Liver (tissue), 9 donors: Measurements from ENCODE around the gene KIF22. TPM values are rescaled to one million over a fixed set of nuclear protein-coding genes. Genes with fewer than 3 reads are reported as not detected.
"Not testable (repeated sequence)": the region's sequence is repeated elsewhere in the genome, so short reads cannot be mapped to it uniquely, and the experiment has no call there.

Experiments
- DNase-seq: peaks from one replicate; pipeline ENCODE4 v3.0.0-alpha.2; 2017; ENCODE audit warnings: low spot score
- H3K27ac ChIP-seq, 2 donors: one replicate each; pipeline ENCODE4 v1.7.0; 2013; ENCODE audit warnings: inconsistent platforms in 2 of 2, low read length in 2 of 2, control low read depth in 1 of 2, low read depth in 1 of 2, mild to moderate bottlenecking in 1 of 2
- H3K27me3 ChIP-seq, 4 donors: one replicate each; pipeline versions ENCODE4 v1.6.1 to v1.7.0; 2013; ENCODE audit warnings: low read length in 3 of 4, inconsistent platforms in 1 of 4, mild to moderate bottlenecking in 1 of 4, moderate library complexity in 1 of 4; ENCODE audit not compliant: control insufficient read depth in 4 of 4, insufficient read depth in 4 of 4
- H3K36me3 ChIP-seq, 4 donors: one replicate each; pipeline versions ENCODE4 v1.6.1 to v1.7.0; 2013; ENCODE audit warnings: low read length in 3 of 4, mild to moderate bottlenecking in 3 of 4, low read depth in 1 of 4, moderate library complexity in 1 of 4; ENCODE audit not compliant: control insufficient read depth in 4 of 4, insufficient read depth in 3 of 4
- H3K4me1 ChIP-seq, 4 donors: one replicate each; pipeline versions ENCODE4 v1.6.1 to v1.7.0; 2013; ENCODE audit warnings: low read length in 3 of 4, mild to moderate bottlenecking in 3 of 4, moderate library complexity in 1 of 4; ENCODE audit not compliant: control insufficient read depth in 4 of 4, insufficient read depth in 4 of 4
- H3K4me3 ChIP-seq, 3 donors: one replicate each; pipeline versions ENCODE4 v1.6.1 to v1.7.0; 2013; ENCODE audit warnings: low read length in 3 of 3, control low read depth in 1 of 3, low read depth in 1 of 3, mild to moderate bottlenecking in 1 of 3
- H3K9ac ChIP-seq, 2 donors: one replicate each; pipeline ENCODE4 v1.7.0; 2013; ENCODE audit warnings: low read length in 2 of 2, mild to moderate bottlenecking in 2 of 2, moderate library complexity in 2 of 2, control low read depth in 1 of 2, low read depth in 1 of 2
- H3K9me3 ChIP-seq, 4 donors: one replicate each; pipeline versions ENCODE4 v1.6.1 to v1.7.0; 2013; ENCODE audit warnings: low read length in 3 of 4; ENCODE audit not compliant: control insufficient read depth in 4 of 4
- ATF3 ChIP-seq: IDR thresholded peaks from 2 replicates; pipeline ENCODE4 v1.6.1; 2016; ENCODE audit warnings: antibody characterized with exemption
- CTCF ChIP-seq: fragments of 150-350 bp; IDR thresholded peaks from 2 replicates; pipeline ENCODE4 v1.5.1; 2017; ENCODE audit warnings: improper control_type of control experiment, low read depth, low read length; ENCODE audit not compliant: missing input control
- EGR1 ChIP-seq, 2 donors: IDR thresholded peaks; 2 replicates each; pipeline ENCODE4 v1.6.1; 2016 to 2018; ENCODE audit warnings: antibody characterized with exemption in 2 of 2, low read depth in 2 of 2
- FOXA1 ChIP-seq: IDR thresholded peaks from 2 replicates; pipeline ENCODE4 v1.6.1; 2016; ENCODE audit warnings: antibody characterized with exemption
- FOXA2 ChIP-seq: IDR thresholded peaks from 2 replicates; pipeline ENCODE4 v1.6.1; 2016; ENCODE audit warnings: antibody characterized with exemption
- GABPA ChIP-seq, 2 donors: IDR thresholded peaks in 1 of 2; conservative IDR thresholded peaks in 1 of 2; 2 replicates each; pipeline ENCODE4 v1.6.1; 2016; ENCODE audit warnings: antibody characterized with exemption in 2 of 2, mild to moderate bottlenecking in 1 of 2, moderate library complexity in 1 of 2
- HNF4A ChIP-seq, 2 donors: conservative IDR thresholded peaks; 2 replicates each; pipeline ENCODE4 v1.6.1; 2016; ENCODE audit warnings: antibody characterized with exemption in 2 of 2, mild to moderate bottlenecking in 2 of 2
- HNF4G ChIP-seq: IDR thresholded peaks from 2 replicates; pipeline ENCODE4 v1.6.1; 2016; ENCODE audit warnings: antibody characterized with exemption
- JUND ChIP-seq, 2 donors: IDR thresholded peaks; 2 replicates each; pipeline ENCODE4 v1.6.1; 2016; ENCODE audit warnings: antibody characterized with exemption in 2 of 2
- MAX ChIP-seq: IDR thresholded peaks from 2 replicates; pipeline ENCODE4 v1.6.1; 2016; ENCODE audit warnings: antibody characterized with exemption
- NR2F2 ChIP-seq: IDR thresholded peaks from 2 replicates; pipeline ENCODE4 v1.6.1; 2016; ENCODE audit warnings: antibody characterized with exemption
- RAD21 ChIP-seq, 2 donors: IDR thresholded peaks; 2 replicates each; pipeline ENCODE4 v1.6.1; 2016; ENCODE audit warnings: antibody characterized with exemption in 2 of 2, mild to moderate bottlenecking in 2 of 2
- RXRA ChIP-seq, 2 donors: IDR thresholded peaks; 2 replicates each; pipeline ENCODE4 v1.6.1; 2017 to 2018; ENCODE audit warnings: antibody characterized with exemption in 2 of 2, mild to moderate bottlenecking in 1 of 2
- SP1 ChIP-seq: IDR thresholded peaks from 2 replicates; pipeline ENCODE4 v1.6.1; 2018; ENCODE audit warnings: antibody characterized with exemption, mild to moderate bottlenecking
- TAF1 ChIP-seq: conservative IDR thresholded peaks from 2 replicates; pipeline ENCODE4 v1.6.1; 2016; ENCODE audit warnings: antibody characterized with exemption, mild to moderate bottlenecking
- YY1 ChIP-seq: IDR thresholded peaks from 2 replicates; pipeline ENCODE4 v1.6.1; 2016; ENCODE audit warnings: antibody characterized with exemption, mild to moderate bottlenecking
- ZBTB33 ChIP-seq: IDR thresholded peaks from 2 replicates; pipeline ENCODE4 v1.6.1; 2016; ENCODE audit warnings: antibody characterized with exemption
- WGBS: extraction: QIAGEN DNeasy Blood & Tissue Kit; methylation state at CpG from one replicate; pipeline ENCODE4 v1.1.7; 2013; 5-methylcytosine and 5-hydroxymethylcytosine counted together
- polyA plus RNA-seq, 2 donors: library from polyadenylated mRNA; stranded (reverse) in 1 of 2; unstranded in 1 of 2; fragments of 200-250 nt in 1 of 2; fragments of >200 nt in 1 of 2; fragmentation: Nextera tagmentation in 1 of 2; extraction: Ambion mirVana in 1 of 2; gene quantifications; one replicate each; pipeline versions ENCODE4 v1.2.1 to v1.2.3, GENCODE V29; 2013 to 2015
- total RNA-seq, 2 donors: library from RNA; depleted of rRNA; stranded (reverse); fragments of >200 nt; gene quantifications; one replicate each; pipeline ENCODE4 v1.2.3, GENCODE V29; 2014
- donor health status: healthy.
- donor health status: healthy.
- donor health status: healthy.
- donor health status: healthy.
- donor health status: healthy.

The KIF22 gene
- total and polyA plus RNA-seq, 4 donors: 15.0 to 80.1 (median 49.3) TPM

- 3% methylated on average over 31 of the region's 31 CpGs for WGBS
- TF ChIP-seq NR2F2: no peak
- TF ChIP-seq RAD21 (IDR thresholded peaks at IDR 0.05): no peak
- no peak for TF ChIP-seq ZBTB33
- no peak for TF ChIP-seq FOXA2
- no peak for TF ChIP-seq GABPA (IDR thresholded peaks at IDR 0.05 in 1 of 2, conservative IDR thresholded peaks at IDR 0.05 in 1 of 2)
- TF ChIP-seq RXRA (IDR thresholded peaks at IDR 0.05): no peak
- TF ChIP-seq MAX: no peak
- no peak for TF ChIP-seq SP1
- TF ChIP-seq FOXA1: no peak
- TF ChIP-seq TAF1: no peak
- no peak for TF ChIP-seq JUND (IDR thresholded peaks at IDR 0.05)
- TF ChIP-seq HNF4A (conservative IDR thresholded peaks at IDR 0.05): no peak
- TF ChIP-seq CTCF: no peak
- peak overlapping the region in 1 of 2 donors; percentile 39 for H3K9ac ChIP-seq
- H3K36me3 ChIP-seq: no peaks in the 10 kb centered on the region
- H3K27ac ChIP-seq: no peak overlapping the region
- no peaks in the 10 kb centered on the region for H3K27me3 ChIP-seq
- H3K4me1 ChIP-seq: peaks cover 3 to 22% (median 12%) of the 10 kb centered on the region in 4 donors
- H3K4me3 ChIP-seq: peak overlapping the region; percentile 68 to 91 (median 74)
- DNase-seq: no peak
- no peaks in the 10 kb centered on the region for H3K9me3 ChIP-seq
Observed at GRCh38 chr16:29790949-29791844, 646 bp downstream of the KIF22 start.

GRCh38 chr16:29791845-29792807, 1.6 kb downstream of the KIF22 start:
- Histone ChIP-seq H3K27me3 (no peaks in the 10 kb centered on the region), H3K27ac (no peak overlapping the region), H3K9ac (no peak overlapping the region), H3K9me3 (no peaks in the 10 kb centered on the region), H3K36me3 (peaks cover 0 to 4% (median 0%) of the 10 kb centered on the region in 4 donors), H3K4me3 (no peak overlapping the region), H3K4me1 (peaks cover 3 to 22% (median 12%) of the 10 kb centered on the region in 4 donors)
- no peak for DNase-seq
- WGBS: 84% methylated on average over 9 of the region's 9 CpGs
- TF ChIP-seq FOXA2 (no peak), JUND (IDR thresholded peaks at IDR 0.05) (no peak), MAX (no peak), HNF4G (no peak), TAF1 (no peak), ZBTB33 (no peak), YY1 (no peak), HNF4A (conservative IDR thresholded peaks at IDR 0.05) (no peak), ATF3 (no peak), FOXA1 (no peak), GABPA (IDR thresholded peaks at IDR 0.05 in 1 of 2, conservative IDR thresholded peaks at IDR 0.05 in 1 of 2) (no peak), RAD21 (IDR thresholded peaks at IDR 0.05) (no peak), EGR1 (IDR thresholded peaks at IDR 0.05; ENCODE audit: low read depth in 2 of 2) (no peak), SP1 (no peak), NR2F2 (no peak)

GRCh38 chr16:29793153-29793552, 2.6 kb downstream of the KIF22 start:
- WGBS: 96% methylated on average over 18 of the region's 18 CpGs
- not testable (repeated sequence) for H3K36me3 ChIP-seq, H3K4me3 ChIP-seq

More at GRCh38 chr16:29793153-29793552, 2.6 kb downstream of the KIF22 start:
- H3K27ac ChIP-seq, H3K9me3 ChIP-seq, H3K9ac ChIP-seq, H3K27me3 ChIP-seq, DNase-seq: not testable (repeated sequence)
- H3K4me1 ChIP-seq: peaks cover 3 to 22% (median 12%) of the 10 kb centered on the region in 4 donors
